Measurements from ENCODE around the gene LIMK2. TPM values are rescaled to one million over a fixed set of nuclear protein-coding genes. Genes with fewer than 3 reads are reported as not detected.
"Not testable (repeated sequence)": the region's sequence is repeated elsewhere in the genome, so short reads cannot be mapped to it uniquely, and the experiment has no call there.

LIMK2 gene
- total RNA-seq, 2 donors from 2014 or later: 27.5 to 79.8 TPM

GRCh38 chr22:31233001-31233400, 20.9 kb downstream of the LIMK2 start:
- Histone ChIP-seq H3K4me1 (peaks cover 36% of the 10 kb centered on the region), H3K36me3 (replicated peaks in 1 of 2; ENCODE audit: insufficient read depth in 1 of 2, low read depth in 2 of 2) (no peaks in the 10 kb centered on the region), H3K4me3 (no peak overlapping the region), H3K27ac (no peak overlapping the region), H3K9me3 (no peaks in the 10 kb centered on the region), H3K27me3 (no peaks in the 10 kb centered on the region)
- intact Hi-C loops (cut with DNase I): no loop called here
- TF ChIP-seq, protein P1, sequence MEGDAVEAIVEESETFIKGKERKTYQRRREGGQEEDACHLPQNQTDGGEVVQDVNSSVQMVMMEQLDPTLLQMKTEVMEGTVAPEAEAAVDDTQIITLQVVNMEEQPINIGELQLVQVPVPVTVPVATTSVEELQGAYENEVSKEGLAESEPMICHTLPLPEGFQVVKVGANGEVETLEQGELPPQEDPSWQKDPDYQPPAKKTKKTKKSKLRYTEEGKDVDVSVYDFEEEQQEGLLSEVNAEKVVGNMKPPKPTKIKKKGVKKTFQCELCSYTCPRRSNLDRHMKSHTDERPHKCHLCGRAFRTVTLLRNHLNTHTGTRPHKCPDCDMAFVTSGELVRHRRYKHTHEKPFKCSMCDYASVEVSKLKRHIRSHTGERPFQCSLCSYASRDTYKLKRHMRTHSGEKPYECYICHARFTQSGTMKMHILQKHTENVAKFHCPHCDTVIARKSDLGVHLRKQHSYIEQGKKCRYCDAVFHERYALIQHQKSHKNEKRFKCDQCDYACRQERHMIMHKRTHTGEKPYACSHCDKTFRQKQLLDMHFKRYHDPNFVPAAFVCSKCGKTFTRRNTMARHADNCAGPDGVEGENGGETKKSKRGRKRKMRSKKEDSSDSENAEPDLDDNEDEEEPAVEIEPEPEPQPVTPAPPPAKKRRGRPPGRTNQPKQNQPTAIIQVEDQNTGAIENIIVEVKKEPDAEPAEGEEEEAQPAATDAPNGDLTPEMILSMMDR (IDR thresholded peaks at IDR 0.05): no peak
- no peak for TF ChIP-seq POLR2A (IDR thresholded peaks at IDR 0.05)
- DNase-seq (no peak), ATAC-seq (no peak)
- WGBS, 2 donors: 74 to 82% methylated on average over 3 of the region's 3 CpGs

GRCh38 chr22:31235081-31235480, 23.0 kb downstream of the LIMK2 start:
- Histone ChIP-seq H3K4me1 (peaks cover 15% of the 10 kb centered on the region), H3K27me3 (no peaks in the 10 kb centered on the region), H3K4me3 (no peak overlapping the region), H3K36me3 (replicated peaks in 1 of 2; ENCODE audit: insufficient read depth in 1 of 2, low read depth in 2 of 2) (no peaks in the 10 kb centered on the region), H3K9me3 (no peaks in the 10 kb centered on the region), H3K27ac (no peak overlapping the region)
- no peak for DNase-seq
- WGBS, 2 donors: 63 to 92% methylated on average over 3 of the region's 3 CpGs
- intact Hi-C loops (cut with DNase I): no loop called here
- ATAC-seq: no peak
- TF ChIP-seq, protein P1 (IDR thresholded peaks at IDR 0.05): no peak
- no peak for TF ChIP-seq POLR2A (IDR thresholded peaks at IDR 0.05)

DNA sequence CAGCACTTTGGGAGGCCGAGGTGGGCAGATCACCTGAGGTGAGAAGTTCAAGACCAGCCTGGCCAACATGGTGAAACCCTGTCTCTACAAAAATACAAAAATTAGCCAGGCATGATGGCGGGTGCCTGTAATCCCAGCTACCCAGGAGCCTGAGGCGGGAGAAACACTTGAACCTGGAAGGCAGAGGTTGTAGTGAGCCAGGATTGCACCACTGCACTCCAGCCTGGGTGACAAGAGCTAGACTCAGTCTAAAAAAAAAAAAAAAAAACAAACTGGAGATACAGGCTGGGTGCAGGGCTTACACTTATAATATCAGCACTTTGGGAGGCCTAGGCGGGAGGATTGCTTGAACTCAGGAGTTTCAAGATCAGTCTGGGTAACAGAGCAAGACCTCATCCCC, 23.9 kb downstream of the LIMK2 start:
- ATAC-seq; H3K4me3 ChIP-seq; DNase-seq; intact Hi-C loops (cut with DNase I); H3K4me1 ChIP-seq; H3K27ac ChIP-seq; H3K36me3 ChIP-seq (replicated peaks in 1 of 2; ENCODE audit: insufficient read depth in 1 of 2, low read depth in 2 of 2); H3K27me3 ChIP-seq; H3K9me3 ChIP-seq: not testable (repeated sequence)
- 94 to 96% methylated on average over 4 of the region's 4 CpGs for WGBS, 2 donors

GRCh38 chr22:31238057-31238456, 26.0 kb downstream of the LIMK2 start:
- 90 to 94% methylated on average over 1 of the region's 1 CpG for WGBS, 2 donors
- no peak for ATAC-seq
- no peak overlapping the region for H3K4me3 ChIP-seq
- H3K4me1 ChIP-seq: peaks cover 15% of the 10 kb centered on the region
- no peak overlapping the region for H3K27ac ChIP-seq
- no peaks in the 10 kb centered on the region for H3K9me3 ChIP-seq
- H3K27me3 ChIP-seq: no peaks in the 10 kb centered on the region
- no peak for TF ChIP-seq POLR2A (IDR thresholded peaks at IDR 0.05)
- TF ChIP-seq, protein P1 (IDR thresholded peaks at IDR 0.05): no peak
- H3K36me3 ChIP-seq (replicated peaks in 1 of 2; ENCODE audit: insufficient read depth in 1 of 2, low read depth in 2 of 2): no peaks in the 10 kb centered on the region
- DNase-seq: no peak
- intact Hi-C loops (cut with DNase I): no loop called here

GRCh38 chr22:31239771-31240370, 27.8 kb downstream of the LIMK2 start:
- DNase-seq (no peak), ATAC-seq (no peak)
- no peak for TF ChIP-seq POLR2A (IDR thresholded peaks at IDR 0.05)
- TF ChIP-seq, protein P1 (IDR thresholded peaks at IDR 0.05): no peak
- H3K36me3 ChIP-seq (replicated peaks in 1 of 2; ENCODE audit: insufficient read depth in 1 of 2, low read depth in 2 of 2): no peaks in the 10 kb centered on the region
- no peaks in the 10 kb centered on the region for H3K27me3 ChIP-seq
- WGBS, 2 donors: 59 to 60% methylated on average over 6 of the region's 6 CpGs
- peaks cover 30% of the 10 kb centered on the region for H3K4me1 ChIP-seq
- no peaks in the 10 kb centered on the region for H3K9me3 ChIP-seq
- intact Hi-C loops (cut with DNase I): no loop called here
- no peak overlapping the region for H3K4me3 ChIP-seq
- H3K27ac ChIP-seq: no peak overlapping the region

Measured in body of pancreas (tissue), 4 donors.